HG02970 (cell line): ENCODE results near the gene SYT10.
"Not testable (repeated sequence)": the region's sequence is repeated elsewhere in the genome, so short reads cannot be mapped to it uniquely, and the experiment has no call there.

Experiments
- ATAC-seq: cut with Tn5 transposase; IDR thresholded peaks from one replicate; pipeline ENCODE4 v1.9.1; 2021; ENCODE audit warnings: mild to moderate bottlenecking, moderate library complexity, moderate number of reproducible peaks; ENCODE audit not compliant: unreplicated experiment, low FRiP score

Gene SYT10

DNA sequence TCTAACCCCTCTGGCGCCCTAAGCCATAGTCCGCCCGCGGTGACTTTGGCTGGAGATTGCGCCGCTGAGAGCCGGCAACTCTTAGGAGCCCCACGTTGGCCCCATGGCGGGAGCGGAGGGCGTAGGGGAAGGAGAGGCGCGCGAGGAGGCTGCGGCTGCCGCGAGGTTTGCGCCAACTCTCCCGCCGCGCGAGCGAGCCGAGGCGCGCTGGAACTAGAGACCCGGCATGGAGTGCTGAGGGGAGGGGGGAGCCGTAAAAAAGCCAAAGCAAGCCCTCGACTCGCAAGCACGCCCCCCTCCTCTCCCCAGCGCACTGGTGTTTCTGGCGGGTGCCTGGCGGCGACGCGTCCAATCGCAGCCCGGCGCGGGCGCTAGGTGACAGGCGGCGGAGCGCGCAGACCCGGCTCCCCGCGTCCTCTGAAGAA is at the start of gene SYT10:
TSS of gene SYT10 (minus strand) at position 233 of the 425 bp plus-strand sequence. CDS start 297 bp downstream, outside the sequence.
- no peak for ATAC-seq

DNA sequence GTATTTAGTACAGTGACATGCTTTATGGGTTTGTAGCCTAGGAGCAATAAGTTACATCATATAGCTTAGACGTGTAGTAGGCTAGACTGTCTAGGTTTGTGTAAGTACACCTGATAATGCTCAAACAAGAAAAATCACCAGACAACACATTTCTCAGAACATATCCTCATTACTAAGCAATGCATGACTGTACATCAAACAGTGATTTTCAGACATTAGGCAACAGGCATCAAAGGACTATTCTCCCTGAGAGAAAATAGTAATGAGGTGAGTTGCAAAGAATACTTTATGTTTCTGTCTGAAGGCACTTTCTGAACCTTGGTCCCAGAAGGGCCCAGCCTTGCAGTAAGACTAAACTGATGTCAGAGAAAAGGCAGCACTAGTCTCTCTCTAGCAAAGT is 48.4 kb upstream of the SYT10 start:
- no peak for ATAC-seq

GRCh38 chr12:33486058-33486457 is 46.4 kb upstream of the SYT10 start:
- no peak for ATAC-seq

- ATAC-seq: no peak
Measured at GRCh38 chr12:33484161-33484560, 44.5 kb upstream of the SYT10 start.

GRCh38 chr12:33480366-33480765 is 40.7 kb upstream of the SYT10 start:
- ATAC-seq: no peak

DNA sequence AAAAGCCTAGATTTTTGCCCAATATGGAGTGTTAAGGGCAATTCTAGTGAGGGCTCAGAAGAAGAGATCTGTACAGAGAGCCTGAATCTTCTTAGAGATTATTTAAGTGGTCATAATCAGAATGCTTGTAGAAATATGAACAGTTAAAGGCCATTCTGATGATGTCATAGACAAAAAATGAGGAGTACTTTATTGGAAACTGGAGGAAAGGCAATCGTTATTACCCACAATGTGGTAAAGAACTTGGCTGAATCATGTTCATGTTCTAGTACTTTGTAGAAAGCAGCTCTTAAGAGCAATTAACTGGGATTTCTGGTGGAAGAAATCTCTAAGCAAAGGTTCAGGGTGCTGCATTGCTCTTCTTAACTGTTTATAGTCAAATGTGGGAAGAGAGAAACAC is 36.4 kb upstream of the SYT10 start:
- ATAC-seq: no peak

DNA sequence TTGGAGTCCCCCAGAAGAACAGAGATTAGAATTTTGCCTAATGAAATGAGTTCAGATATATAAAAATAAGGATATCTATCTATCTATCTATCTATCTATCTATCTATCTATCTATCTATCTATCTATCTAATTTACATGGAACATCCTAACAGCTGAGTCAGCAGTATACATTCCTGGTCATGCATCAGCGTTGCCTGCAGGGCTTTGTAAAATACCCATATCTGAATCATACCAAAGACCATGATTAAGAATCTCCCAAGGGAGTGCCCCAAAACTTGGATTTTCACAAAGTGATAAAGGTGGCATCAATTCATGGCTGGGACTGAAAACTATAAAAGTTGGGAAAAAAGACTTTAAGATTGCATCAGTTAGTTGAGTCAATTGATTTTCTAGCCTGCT is 32.7 kb upstream of the SYT10 start:
- ATAC-seq: no peak

DNA sequence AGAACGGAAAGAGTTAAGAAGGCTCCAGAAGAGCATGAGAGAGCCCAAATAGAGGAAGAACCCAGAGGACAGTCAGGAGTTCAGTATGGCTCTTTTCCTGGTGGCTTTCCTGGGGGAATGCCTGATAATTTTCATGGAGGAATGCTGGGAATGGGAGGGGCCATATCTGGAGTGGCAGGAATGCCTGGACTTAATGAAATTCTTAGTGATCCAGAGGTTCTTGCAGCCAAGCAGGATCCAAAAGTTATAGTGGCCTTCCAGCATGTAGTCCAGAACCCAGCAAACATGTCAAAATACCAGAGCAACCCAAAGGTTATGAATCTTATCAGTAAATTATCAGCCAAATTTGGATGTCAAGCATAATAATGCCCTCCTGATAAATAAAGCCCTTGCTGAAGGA is 15.5 kb upstream of the SYT10 start:
- no peak for ATAC-seq

DNA sequence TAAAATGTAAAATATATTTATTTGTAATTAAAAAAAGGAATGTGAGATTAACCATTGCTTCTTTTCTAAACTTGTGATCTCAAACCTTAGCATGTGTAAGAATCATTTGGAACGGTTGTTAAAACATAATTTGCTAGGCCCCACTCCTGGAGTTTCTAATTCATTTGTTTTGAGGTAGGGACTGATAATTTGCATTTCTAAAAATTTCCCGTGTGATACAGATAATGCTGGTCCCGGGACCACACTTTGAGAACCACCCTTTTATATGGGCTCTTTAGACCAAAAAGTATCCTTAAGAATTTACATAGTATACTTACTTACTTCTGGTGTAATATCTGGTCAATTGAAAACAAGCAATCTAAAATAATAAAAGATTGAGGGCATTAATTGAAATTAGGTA is 10.9 kb upstream of the SYT10 start:
- no peak for ATAC-seq

- no peak for ATAC-seq
Measured at GRCh38 chr12:33440477-33440876, 858 bp upstream of the SYT10 start.

DNA sequence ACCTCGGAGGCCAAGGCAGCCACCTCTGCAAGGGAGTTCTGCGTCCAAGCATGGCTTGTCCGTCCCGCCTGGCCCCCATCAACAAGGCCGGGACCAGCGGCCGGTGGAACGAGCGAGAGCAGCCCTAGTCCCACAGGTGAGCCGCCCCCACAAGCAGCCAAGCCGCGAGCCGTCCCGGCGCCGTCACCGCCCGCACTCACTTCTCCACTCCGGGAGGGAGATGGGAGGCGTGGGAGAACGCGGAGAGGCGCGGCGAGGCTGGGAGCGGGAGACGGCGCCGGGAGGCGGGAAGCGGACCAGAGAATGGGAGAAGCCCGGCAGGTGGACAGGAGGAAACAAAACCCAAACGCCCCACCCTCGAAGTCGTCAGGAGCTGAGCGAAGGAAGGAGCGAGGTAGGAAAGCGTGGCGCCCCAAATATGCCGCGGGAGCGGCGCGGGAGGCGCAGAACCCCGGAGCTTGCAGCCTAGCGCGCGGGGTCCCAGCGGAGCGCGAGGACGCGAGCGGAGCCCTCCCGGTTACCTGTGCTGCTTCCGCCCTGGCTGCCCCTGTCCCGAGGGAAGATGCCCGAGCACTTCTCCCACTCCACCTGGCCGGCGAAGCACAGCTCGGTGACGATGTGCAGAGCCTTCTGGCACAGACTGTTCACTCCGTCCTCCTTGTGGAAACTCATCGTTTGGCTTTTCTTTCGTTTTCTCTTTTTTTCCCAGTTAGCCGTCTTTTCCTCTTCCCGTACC is 600 bp downstream of the SYT10 start:
- ATAC-seq: no peak

DNA sequence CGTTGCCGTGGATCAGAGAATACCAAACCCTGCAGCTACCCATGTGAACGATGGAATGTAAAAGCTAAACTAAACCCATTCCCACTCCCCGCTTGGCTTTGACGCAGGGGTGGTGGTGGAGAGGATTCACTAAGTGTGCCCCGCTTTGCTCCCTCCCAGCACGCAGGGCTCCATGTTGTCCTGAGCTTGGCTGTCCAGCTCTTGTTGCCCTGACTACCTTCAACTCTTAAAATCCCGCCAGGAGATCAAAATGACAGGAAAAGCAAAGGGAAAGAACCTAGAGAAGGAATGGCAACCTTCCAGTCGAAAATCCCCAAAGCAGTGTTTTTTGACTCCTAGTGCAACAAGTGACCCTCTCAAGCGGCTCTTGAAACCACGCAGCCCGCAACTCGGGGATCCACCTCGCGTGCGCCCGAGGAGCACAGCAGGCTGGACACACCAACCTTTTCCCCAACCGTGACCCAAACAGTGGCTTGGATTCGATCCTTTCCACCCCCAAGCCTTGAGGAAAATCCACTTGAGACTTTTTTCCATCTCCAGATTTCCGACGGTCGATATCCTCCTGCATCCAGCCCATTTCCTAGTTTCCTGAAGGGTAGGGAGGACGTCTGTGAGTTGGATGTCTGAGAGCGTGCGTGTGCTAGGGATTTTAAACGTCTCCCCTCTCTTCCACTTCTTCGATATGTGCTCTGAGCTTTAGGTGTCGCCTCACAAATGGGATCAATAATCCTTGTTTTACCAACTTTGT is 1.4 kb downstream of the SYT10 start:
- no peak for ATAC-seq

DNA sequence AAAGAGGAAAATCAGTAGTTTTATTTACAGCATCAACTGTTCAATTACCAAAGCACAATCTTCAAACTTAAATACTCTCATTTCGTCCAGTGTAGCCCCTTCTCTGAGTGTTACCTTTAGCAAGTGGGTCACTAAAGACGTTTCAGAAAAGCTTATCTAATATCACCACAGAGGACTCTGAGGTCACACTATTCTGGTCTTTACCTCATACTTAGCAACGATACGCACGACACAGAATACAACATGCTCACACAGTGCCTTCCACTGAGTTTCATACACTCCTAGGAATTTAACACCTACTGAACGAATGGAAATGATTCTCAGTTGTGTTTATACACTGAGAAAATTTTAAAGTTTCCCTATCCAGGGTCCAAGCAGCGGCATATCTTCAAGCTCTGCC is 2.0 kb downstream of the SYT10 start:
- ATAC-seq: no peak

DNA sequence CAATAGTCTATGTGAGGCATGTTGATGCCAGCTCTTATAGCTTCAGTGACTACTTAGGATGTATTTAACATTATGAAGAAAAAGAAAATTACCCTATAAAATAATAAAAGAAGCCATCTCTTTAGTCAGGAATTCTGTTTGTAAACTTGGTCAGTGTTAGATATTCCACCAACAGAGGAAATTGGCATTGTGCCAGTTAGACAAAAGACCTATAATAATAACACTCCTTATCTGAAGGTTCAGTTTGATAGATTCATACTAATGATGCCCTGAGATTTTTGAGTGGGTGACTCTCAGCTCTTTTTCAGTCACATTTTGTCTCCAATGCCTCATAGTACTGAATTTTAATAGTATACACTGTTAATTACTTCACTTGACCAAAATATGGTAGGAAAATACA is 6.6 kb downstream of the SYT10 start:
- no peak for ATAC-seq

DNA sequence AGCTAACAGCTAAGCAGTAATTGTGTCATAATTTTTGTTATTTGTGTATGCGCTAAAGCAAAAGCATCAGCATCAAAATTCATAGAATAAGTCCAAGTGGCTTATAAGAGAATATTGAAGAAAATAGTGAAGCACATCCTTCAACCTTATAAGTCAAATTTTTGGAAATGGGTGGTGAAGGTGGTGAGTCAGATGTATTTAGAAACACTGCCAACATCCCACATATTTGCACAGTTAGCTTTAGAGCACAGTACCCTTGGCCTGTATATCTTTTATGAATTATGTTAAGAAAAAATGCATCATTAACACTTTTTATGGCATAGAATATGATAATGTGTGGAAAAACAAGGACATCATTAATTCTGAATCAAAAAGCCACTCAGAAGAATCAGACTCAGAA is 8.0 kb downstream of the SYT10 start:
- no peak for ATAC-seq

GRCh38 chr12:33429468-33429867 is 10.2 kb downstream of the SYT10 start:
- ATAC-seq: no peak

DNA sequence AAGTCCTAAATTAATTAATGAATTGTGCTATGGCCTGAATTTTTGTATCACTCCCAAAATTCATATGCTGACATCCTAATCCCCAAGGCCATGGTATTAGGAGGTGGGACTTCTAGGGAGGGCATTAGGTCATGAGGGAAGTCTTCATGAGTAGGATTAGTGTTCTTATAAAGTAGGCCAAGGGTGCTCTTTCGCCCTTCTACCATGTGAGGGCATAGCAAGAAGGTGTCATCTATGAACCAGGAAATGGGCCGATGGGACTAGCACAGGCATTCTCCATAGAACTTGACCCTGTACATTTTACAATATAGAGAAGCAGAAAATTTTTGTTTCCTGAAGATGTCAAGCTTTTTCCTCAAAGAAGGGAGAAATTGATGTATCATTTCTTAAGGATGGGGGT is 12.5 kb downstream of the SYT10 start:
- no peak for ATAC-seq

DNA sequence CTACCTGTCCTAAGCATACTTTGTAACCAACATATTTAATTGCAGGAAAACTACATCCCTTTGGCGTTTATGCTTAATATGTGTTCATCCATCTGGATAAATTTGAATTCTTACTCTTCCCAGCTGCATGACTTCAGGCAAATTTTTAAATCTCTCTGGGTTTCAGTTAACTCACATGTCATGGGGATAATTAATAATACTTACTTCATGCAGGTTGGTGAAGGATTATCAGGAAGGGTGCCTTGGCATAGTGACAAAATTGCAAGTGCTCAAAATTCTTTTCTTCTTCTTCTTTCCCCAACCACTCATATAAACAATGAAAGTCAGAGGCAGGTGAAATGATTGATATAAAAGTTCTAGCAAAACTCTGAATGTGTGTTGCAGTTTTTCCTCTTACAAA is 15.9 kb downstream of the SYT10 start:
- ATAC-seq: no peak

- not testable (repeated sequence) for ATAC-seq
Measured at GRCh38 chr12:33412410-33412809, 27.2 kb downstream of the SYT10 start.

GRCh38 chr12:33383503-33383902 is 56.1 kb downstream of the SYT10 start:
- ATAC-seq: no peak

- no peak for ATAC-seq
Measured at GRCh38 chr12:33376153-33376552, 63.5 kb downstream of the SYT10 start.

GRCh38 chr12:33370318-33370717 is 69.3 kb downstream of the SYT10 start:
- no peak for ATAC-seq
